Measurements from ENCODE around the gene ADSL. TPM values are rescaled to one million over a fixed set of nuclear protein-coding genes. Genes with fewer than 3 reads are reported as not detected.

Gene ADSL
- polyA plus RNA-seq, 2 donors = 22.0 to 33.3 TPM

GRCh38 chr22:40405178-40406062, 59.1 kb downstream of the ADSL start:
- peaks cover 50 to 55% of the 10 kb centered on the region in 2 donors for H3K36me3 ChIP-seq (ENCODE audit: control insufficient read depth in 2 of 2, insufficient read depth in 2 of 2, low read length in 1 of 2)
- WGBS, 2 donors = 91 to 92% methylated on average over 28 of the region's 28 CpGs

GRCh38 chr22:40406063-40406890, 60.0 kb downstream of the ADSL start:
- 94% methylated on average over 31 of the region's 31 CpGs for WGBS, 2 donors
- Histone ChIP-seq H3K27me3 (ENCODE audit: control insufficient read depth in 1 of 2, insufficient read depth in 2 of 2, low read length in 2 of 2) (no peaks in the 10 kb centered on the region), H3K36me3 (ENCODE audit: control insufficient read depth in 2 of 2, insufficient read depth in 2 of 2, low read length in 1 of 2) (peaks cover 56 to 62% of the 10 kb centered on the region in 2 donors)

More at GRCh38 chr22:40405178-40406062, 59.1 kb downstream of the ADSL start:
- Histone ChIP-seq H3K9me3 (ENCODE audit: control insufficient read depth in 2 of 2, insufficient read depth in 1 of 2, low read depth in 1 of 2, low read length in 1 of 2) (no peaks in the 10 kb centered on the region), H3K27ac (ENCODE audit: low read depth in 2 of 2, low read length in 1 of 2) (no peak overlapping the region), H3K4me1 (ENCODE audit: control insufficient read depth in 2 of 2, insufficient read depth in 2 of 2, low read length in 1 of 2) (peaks cover 3 to 4% of the 10 kb centered on the region in 2 donors), H3K4me3 (ENCODE audit: low read depth in 1 of 2, low read length in 2 of 2) (no peak overlapping the region), H3K27me3 (ENCODE audit: control insufficient read depth in 1 of 2, insufficient read depth in 2 of 2, low read length in 2 of 2) (no peaks in the 10 kb centered on the region)

GRCh38 chr22:40407021-40407761, 60.9 kb downstream of the ADSL start:
- no peaks in the 10 kb centered on the region for H3K9me3 ChIP-seq (ENCODE audit: control insufficient read depth in 2 of 2, insufficient read depth in 1 of 2, low read depth in 1 of 2, low read length in 1 of 2)
- no peak overlapping the region for H3K27ac ChIP-seq (ENCODE audit: low read depth in 2 of 2, low read length in 1 of 2)
- H3K27me3 ChIP-seq (ENCODE audit: control insufficient read depth in 1 of 2, insufficient read depth in 2 of 2, low read length in 2 of 2) = no peaks in the 10 kb centered on the region
- WGBS, 2 donors = 93 to 97% methylated on average over 37 of the region's 37 CpGs
- peaks cover 50 to 61% of the 10 kb centered on the region in 2 donors for H3K36me3 ChIP-seq (ENCODE audit: control insufficient read depth in 2 of 2, insufficient read depth in 2 of 2, low read length in 1 of 2)
- peaks cover 3 to 4% of the 10 kb centered on the region in 2 donors for H3K4me1 ChIP-seq (ENCODE audit: control insufficient read depth in 2 of 2, insufficient read depth in 2 of 2, low read length in 1 of 2)
- no peak overlapping the region for H3K4me3 ChIP-seq (ENCODE audit: low read depth in 1 of 2, low read length in 2 of 2)

More at GRCh38 chr22:40406063-40406890, 60.0 kb downstream of the ADSL start:
- Histone ChIP-seq H3K4me3 (ENCODE audit: low read depth in 1 of 2, low read length in 2 of 2) (no peak overlapping the region), H3K9me3 (ENCODE audit: control insufficient read depth in 2 of 2, insufficient read depth in 1 of 2, low read depth in 1 of 2, low read length in 1 of 2) (no peaks in the 10 kb centered on the region), H3K27ac (ENCODE audit: low read depth in 2 of 2, low read length in 1 of 2) (no peak overlapping the region), H3K4me1 (ENCODE audit: control insufficient read depth in 2 of 2, insufficient read depth in 2 of 2, low read length in 1 of 2) (peaks cover 3 to 4% of the 10 kb centered on the region in 2 donors)

- 69 to 81% methylated on average over 32 of the region's 32 CpGs for WGBS, 2 donors
- Histone ChIP-seq H3K27ac (ENCODE audit: low read depth in 2 of 2, low read length in 1 of 2) (no peak overlapping the region), H3K36me3 (ENCODE audit: control insufficient read depth in 2 of 2, insufficient read depth in 2 of 2, low read length in 1 of 2) (peaks cover 49 to 61% of the 10 kb centered on the region in 2 donors), H3K27me3 (ENCODE audit: control insufficient read depth in 1 of 2, insufficient read depth in 2 of 2, low read length in 2 of 2) (no peaks in the 10 kb centered on the region), H3K4me3 (ENCODE audit: low read depth in 1 of 2, low read length in 2 of 2) (no peak overlapping the region), H3K4me1 (ENCODE audit: control insufficient read depth in 2 of 2, insufficient read depth in 2 of 2, low read length in 1 of 2) (peaks cover 3 to 4% of the 10 kb centered on the region in 2 donors), H3K9me3 (ENCODE audit: control insufficient read depth in 2 of 2, insufficient read depth in 1 of 2, low read depth in 1 of 2, low read length in 1 of 2) (no peaks in the 10 kb centered on the region)
Measured at GRCh38 chr22:40407831-40408717, 61.8 kb downstream of the ADSL start.

- H3K9me3 ChIP-seq (ENCODE audit: control insufficient read depth in 2 of 2, insufficient read depth in 1 of 2, low read depth in 1 of 2, low read length in 1 of 2) = no peaks in the 10 kb centered on the region
- H3K4me1 ChIP-seq (ENCODE audit: control insufficient read depth in 2 of 2, insufficient read depth in 2 of 2, low read length in 1 of 2) = peaks cover 0 to 4% of the 10 kb centered on the region in 2 donors
- WGBS, 2 donors = 87 to 88% methylated on average over 21 of the region's 21 CpGs
- H3K27me3 ChIP-seq (ENCODE audit: control insufficient read depth in 1 of 2, insufficient read depth in 2 of 2, low read length in 2 of 2) = no peaks in the 10 kb centered on the region
- H3K4me3 ChIP-seq (ENCODE audit: low read depth in 1 of 2, low read length in 2 of 2) = no peak overlapping the region
- H3K36me3 ChIP-seq (ENCODE audit: control insufficient read depth in 2 of 2, insufficient read depth in 2 of 2, low read length in 1 of 2) = peaks cover 49 to 61% of the 10 kb centered on the region in 2 donors
- no peak overlapping the region for H3K27ac ChIP-seq (ENCODE audit: low read depth in 2 of 2, low read length in 1 of 2)
Measured at GRCh38 chr22:40408718-40409612, 62.7 kb downstream of the ADSL start.

GRCh38 chr22:40409613-40410113, 63.4 kb downstream of the ADSL start:
- Histone ChIP-seq H3K27me3 (ENCODE audit: control insufficient read depth in 1 of 2, insufficient read depth in 2 of 2, low read length in 2 of 2) (no peaks in the 10 kb centered on the region), H3K27ac (ENCODE audit: low read depth in 2 of 2, low read length in 1 of 2) (no peak overlapping the region), H3K4me1 (ENCODE audit: control insufficient read depth in 2 of 2, insufficient read depth in 2 of 2, low read length in 1 of 2) (peaks cover 0 to 4% of the 10 kb centered on the region in 2 donors), H3K4me3 (ENCODE audit: low read depth in 1 of 2, low read length in 2 of 2) (no peak overlapping the region), H3K9me3 (ENCODE audit: control insufficient read depth in 2 of 2, insufficient read depth in 1 of 2, low read depth in 1 of 2, low read length in 1 of 2) (no peaks in the 10 kb centered on the region), H3K36me3 (ENCODE audit: control insufficient read depth in 2 of 2, insufficient read depth in 2 of 2, low read length in 1 of 2) (peaks cover 42 to 61% of the 10 kb centered on the region in 2 donors)
- WGBS, 2 donors = 90 to 92% methylated on average over 11 of the region's 11 CpGs

GRCh38 chr22:40410272-40410671, 64.0 kb downstream of the ADSL start:
- no peaks in the 10 kb centered on the region for H3K9me3 ChIP-seq (ENCODE audit: control insufficient read depth in 2 of 2, insufficient read depth in 1 of 2, low read depth in 1 of 2, low read length in 1 of 2)
- no peak overlapping the region for H3K27ac ChIP-seq (ENCODE audit: low read depth in 2 of 2, low read length in 1 of 2)
- peaks cover 39 to 57% of the 10 kb centered on the region in 2 donors for H3K36me3 ChIP-seq (ENCODE audit: control insufficient read depth in 2 of 2, insufficient read depth in 2 of 2, low read length in 1 of 2)
- WGBS, 2 donors = 50 to 62% methylated on average over 8 of the region's 8 CpGs
- no peak overlapping the region for H3K4me3 ChIP-seq (ENCODE audit: low read depth in 1 of 2, low read length in 2 of 2)
- H3K4me1 ChIP-seq (ENCODE audit: control insufficient read depth in 2 of 2, insufficient read depth in 2 of 2, low read length in 1 of 2) = peaks cover 0 to 7% of the 10 kb centered on the region in 2 donors
- H3K27me3 ChIP-seq (ENCODE audit: control insufficient read depth in 1 of 2, insufficient read depth in 2 of 2, low read length in 2 of 2) = no peaks in the 10 kb centered on the region
